K562 (cell line): ENCODE results near the gene ADGRD1. TPM values are rescaled to one million over a fixed set of nuclear protein-coding genes. Genes with fewer than 3 reads are reported as not detected.

Source experiments
- ATAC-seq: fragments of 200-7000 bp; cut with Tn5 transposase; 3 replicates; pipeline ENCODE4 v1.9.1; 2020; ENCODE audit warnings: moderate library complexity
- BruUV-seq: library from RNA; stranded (reverse); fragments of 400-500 nt; replicated peaks from 2 replicates; lab custom pipeline; 2021; lab: Mats Ljungman, UMichigan
- CTCF ChIA-PET: fragments of 300-600 bp; formaldehyde crosslinking; extraction: SDS; loops from one replicate; lab custom pipeline; 2021; ENCODE audit warnings: low intra/inter-chr PET ratio; lab: Yijun Ruan, JAX
- POLR2A ChIA-PET: fragments of 300-600, 350-650 bp; sonication (Branson Sonifier 250); formaldehyde crosslinking; extraction: SDS; loops from one replicate; lab custom pipeline; 2021; ENCODE audit warnings: antibody characterized with exemption, inconsistent platforms; lab: Yijun Ruan, JAX
- DNase-seq, 4 experiments: peaks; one replicate each; pipeline versions ENCODE4 v3.0.0 to v3.0.0-alpha.2; 2011 to 2018; ENCODE audit warnings: low spot score in 3 of 4, mixed read lengths in 3 of 4; ENCODE audit errors: extremely low read depth in 1 of 4
- FAIRE-seq: peaks from 2 replicates; lab custom pipeline; 2011; peaks lifted over from hg19 to GRCh38; lab: Jason Lieb, UNC
- H2AFZ ChIP-seq: 2 replicates; pipeline ENCODE4 v1.6.0; 2011; ENCODE audit warnings: low read depth, low read length, control low read depth, inconsistent platforms
- H3K27ac ChIP-seq: fragments of 200-600 bp; 3 replicates; pipeline ENCODE4 v1.8.0; 2011; ENCODE audit warnings: low read depth, mild to moderate bottlenecking, control low read depth, inconsistent platforms, low read length, moderate library complexity, mixed read lengths; ENCODE audit errors: extremely low read depth
- H3K27me3 ChIP-seq, 2 experiments: fragments of 300-600 bp in 1 of 2; 2 replicates in 1 of 2; 3 replicates in 1 of 2; pipeline versions ENCODE4 v1.6.0 to v1.8.0; 2011; ENCODE audit warnings: inconsistent platforms in 2 of 2, low read length in 2 of 2, mild to moderate bottlenecking in 1 of 2, mixed read lengths in 1 of 2, moderate library complexity in 1 of 2; ENCODE audit not compliant: control insufficient read depth in 2 of 2, insufficient read depth in 2 of 2
- H3K36me3 ChIP-seq: fragments of 300-600 bp; 3 replicates; pipeline ENCODE4 v1.8.0; 2011; ENCODE audit warnings: mild to moderate bottlenecking, low read length, inconsistent platforms; ENCODE audit not compliant: control insufficient read depth, insufficient read depth
- H3K4me1 ChIP-seq, 2 experiments: fragments of 200-600 bp in 1 of 2; replicated peaks in 1 of 2; 2 replicates in 1 of 2; 3 replicates in 1 of 2; pipeline versions ENCODE4 v1.5.1 to v1.8.0; 2011; ENCODE audit warnings: inconsistent platforms in 2 of 2, low read length in 2 of 2, mild to moderate bottlenecking in 1 of 2, mixed read lengths in 1 of 2, moderate library complexity in 1 of 2; ENCODE audit not compliant: control insufficient read depth in 2 of 2, insufficient read depth in 2 of 2
- H3K4me2 ChIP-seq: 2 replicates; pipeline ENCODE4 v1.6.1; 2011; ENCODE audit warnings: low read length, control low read depth, inconsistent platforms, mixed read lengths; ENCODE audit not compliant: insufficient read depth
- H3K4me3 ChIP-seq: fragments of 200-600 bp; sonication (generic), shearing (Covaris generic); 2 replicates; pipeline ENCODE4 v1.5.1; 2016; ENCODE audit warnings: control low read depth, inconsistent platforms
- H3K79me2 ChIP-seq: fragments of 200-600 bp; 3 replicates; pipeline ENCODE4 v1.8.0; 2011; ENCODE audit warnings: low read length, inconsistent platforms; ENCODE audit not compliant: control insufficient read depth, insufficient read depth
- H3K9ac ChIP-seq, 2 experiments: 2 replicates each; pipeline versions ENCODE4 v1.6.0 to v1.6.1; 2011; ENCODE audit warnings: low read depth in 2 of 2, low read length in 2 of 2, control low read depth in 1 of 2, inconsistent platforms in 1 of 2, mild to moderate bottlenecking in 1 of 2, mixed read lengths in 1 of 2; ENCODE audit not compliant: insufficient read depth in 1 of 2
- H3K9me1 ChIP-seq: one replicate; pipeline ENCODE4 v1.6.0; 2011; ENCODE audit warnings: inconsistent platforms, mild to moderate bottlenecking, low read length, moderate library complexity; ENCODE audit not compliant: control insufficient read depth, insufficient read depth
- H3K9me3 ChIP-seq: replicated peaks from 2 replicates; pipeline ENCODE4 v1.5.1; 2011; ENCODE audit warnings: low read depth, low read length, inconsistent platforms; ENCODE audit not compliant: control insufficient read depth, insufficient read depth
- H4K20me1 ChIP-seq: replicated peaks from 2 replicates; pipeline ENCODE4 v1.6.1; 2011; ENCODE audit warnings: low read length, inconsistent platforms, mixed read lengths; ENCODE audit not compliant: control insufficient read depth, insufficient read depth
- NFYB ChIP-seq: IDR thresholded peaks from 2 replicates; pipeline ENCODE4 v1.6.1; 2011; ENCODE audit warnings: mild to moderate bottlenecking, moderate library complexity; ENCODE audit not compliant: insufficient read length; ENCODE audit errors: extremely low read depth
- OTX1 ChIP-seq: fragments of 450-650 bp; formaldehyde crosslinking; IDR thresholded peaks from 2 replicates; pipeline ENCODE4 v1.4.0; 2022; ENCODE audit warnings: mild to moderate bottlenecking
- RAD21 ChIP-seq, 2 experiments: fragments of 250-450 bp in 1 of 2; fragments of 450-650 bp in 1 of 2; sonication (Bioruptor Pico) in 1 of 2; formaldehyde crosslinking in 1 of 2; IDR thresholded peaks in 1 of 2; conservative IDR thresholded peaks in 1 of 2; 2 replicates each; pipeline versions ENCODE4 v1.4.0 to v1.8.0; 2020 to 2022; ENCODE audit warnings: mild to moderate bottlenecking in 2 of 2, moderate library complexity in 1 of 2
- REST ChIP-seq, 2 experiments: fragments of 450-650 bp; formaldehyde crosslinking in 1 of 2; IDR thresholded peaks; 2 replicates each; pipeline versions ENCODE4 v1.4.0 to v1.6.1; 2014 to 2020; ENCODE audit warnings: mild to moderate bottlenecking in 2 of 2, borderline replicate concordance in 1 of 2, low read depth in 1 of 2
- SMC3 ChIP-seq: conservative IDR thresholded peaks from 2 replicates; pipeline ENCODE4 v1.6.1; 2011; ENCODE audit warnings: low read depth, low read length, improper control_type of control experiment; ENCODE audit not compliant: insufficient read depth
- WGBS: fragments of 100-300 bp; shearing (Covaris generic); methylation state at CpG from one replicate; pipeline ENCODE4 v1.1.6; 2016; ENCODE audit warnings: low coverage, mixed read lengths; ENCODE audit not compliant: insufficient coverage; ENCODE audit errors: missing lambda C conversion rate; 5-methylcytosine and 5-hydroxymethylcytosine counted together
- in situ Hi-C: fragments of 300-500 bp; cut with MboI; formaldehyde crosslinking; loops from 4 replicates; pipeline ENCODE4 v1.15.0; 2018; ENCODE audit warnings: inconsistent platforms, mixed read lengths
- intact Hi-C: fragments of 100-400 bp; cut with micrococcal nuclease; formaldehyde crosslinking; loops from 2 replicates; pipeline ENCODE4 v1.14.2; 2022
- polyA plus RNA-seq, 8 experiments: library from polyadenylated mRNA; depleted of rRNA in 4 of 8; stranded (reverse) in 5 of 8; unstranded in 3 of 8; fragments of >200 nt; fragmentation: Nextera tagmentation in 2 of 8; fragmentation: Illumina TruSeq in 1 of 8; extraction: Ambion mirVana in 2 of 8; extraction: Trizol in 1 of 8; gene quantifications; 2 replicates each; pipeline versions ENCODE4 v1.2.1 to v1.2.3, GENCODE V29; 2011 to 2014; ENCODE audit warnings: inconsistent platforms in 1 of 8, missing spikeins in 1 of 8
- total RNA-seq, 7 experiments: library from RNA; depleted of rRNA in 6 of 7; stranded (reverse); fragments of >200 nt in 6 of 7; fragmentation: Illumina TruSeq in 2 of 7; extraction: Trizol in 2 of 7; gene quantifications; 2 replicates each; pipeline versions ENCODE4 v1.2.1 to v1.2.3, GENCODE V29; 2011 to 2021; ENCODE audit warnings: low replicate concordance in 1 of 7
- TF ChIP-seq, protein P1 (sequence below): fragments of 450-650 bp; formaldehyde crosslinking; IDR thresholded peaks from 2 replicates; pipeline ENCODE4 v1.4.0; 2020; ENCODE audit warnings: mild to moderate bottlenecking, moderate library complexity
- TF ChIP-seq, protein P2 (sequence below), 3 experiments: IDR thresholded peaks in 2 of 3; conservative IDR thresholded peaks in 1 of 3; 2 replicates each; pipeline ENCODE4 v1.5.1; 2011 to 2012; ENCODE audit warnings: low read length in 3 of 3, mild to moderate bottlenecking in 3 of 3, control low read depth in 2 of 3, improper control_type of control experiment in 1 of 3, inconsistent platforms in 1 of 3, low read depth in 1 of 3, mixed read lengths in 1 of 3, moderate library complexity in 1 of 3; ENCODE audit not compliant: insufficient read depth in 2 of 3

The ADGRD1 gene
- total and polyA plus RNA-seq, 9 of the 15 experiments (the other 6 are each of a cell fraction or from before 2014, with no cell fraction given): 1.7 to 11.7 (median 3.3) TPM

DNA sequence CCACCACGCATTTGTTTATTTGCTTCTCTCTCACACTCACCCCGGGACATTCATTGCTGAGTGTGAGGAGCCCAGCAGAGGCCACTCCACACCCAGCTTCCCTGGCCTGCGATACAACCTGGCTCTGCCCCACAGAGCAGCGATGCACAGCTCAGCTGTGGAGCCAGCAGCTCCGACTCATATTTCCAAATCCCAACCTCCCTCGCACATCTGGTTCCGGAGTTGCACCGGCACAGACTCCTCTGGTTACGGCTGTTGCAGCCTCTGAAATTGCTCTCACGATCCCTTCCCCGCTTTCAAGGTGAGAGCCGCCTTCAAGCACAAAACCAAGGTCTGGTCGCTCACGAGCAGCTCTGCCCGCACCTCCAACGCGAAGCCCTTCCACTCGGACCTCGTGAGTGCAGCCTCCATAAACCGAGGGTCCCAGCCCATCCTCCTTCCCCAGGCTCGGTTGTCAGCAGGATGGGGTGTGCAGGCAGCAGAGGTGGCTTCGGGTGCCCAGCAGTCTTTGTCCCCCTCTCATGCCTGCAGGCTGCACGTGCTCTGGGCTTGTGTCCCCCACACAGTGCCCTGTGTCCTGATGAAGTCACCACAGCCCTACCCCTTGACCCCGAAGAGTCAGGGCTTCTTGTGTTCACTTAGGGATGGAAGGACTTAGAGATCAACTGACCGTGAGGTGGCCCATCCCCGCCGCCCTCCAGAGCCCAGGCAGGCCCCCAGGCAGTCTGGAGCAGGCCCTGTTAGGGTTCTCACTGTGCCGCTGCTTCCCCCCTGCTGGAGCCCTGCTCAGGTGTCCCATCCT lies 184.3 kb downstream of the ADGRD1 start:
- Histone ChIP-seq H3K79me2 (no peaks in the 10 kb centered on the region), H3K9me1 (no peaks in the 10 kb centered on the region), H3K27ac (no peak overlapping the region), H3K27me3 (peaks cover 0 to 51% of the 10 kb centered on the region in 2 experiments; a peak in 3 of 5 replicates), H3K4me1 (peaks cover 0 to 14% of the 10 kb centered on the region in 2 experiments; a peak in 1 of 5 replicates), H2AFZ (no peak overlapping the region), H3K9ac (peak overlapping the region in 1 of 2 experiments; percentile 36; a peak in 1 of 4 replicates), H3K9me3 (no peaks in the 10 kb centered on the region)
- DNase-seq (peak; percentile 20 to 46 (median 30)), ATAC-seq (peak; percentile 82)
- BruUV-seq: no TSS peak
- 25% methylated on average over 27 of the region's 28 CpGs for WGBS
- TF ChIP-seq SMC3 (0 out of 2 replicates have a peak, but pooled peaks have one; percentile 16), REST (IDR thresholded peaks at IDR 0.05; ENCODE audit: borderline replicate concordance) (peak; percentile 46; the same call in 1 of the 2 replicates), REST (CRISPR knock-in tag; IDR thresholded peaks at IDR 0.05; ENCODE audit: low read depth) (no peak), NFYB (no peak), RAD21 (CRISPR knock-in tag; conservative IDR thresholded peaks at IDR 0.05 in 1 of 2, IDR thresholded peaks at IDR 0.05 in 1 of 2) (peak in 1 of 2 experiments; percentile 43; a peak in 3 of 4 replicates), OTX1 (no peak)
- TF ChIP-seq, protein P1, sequence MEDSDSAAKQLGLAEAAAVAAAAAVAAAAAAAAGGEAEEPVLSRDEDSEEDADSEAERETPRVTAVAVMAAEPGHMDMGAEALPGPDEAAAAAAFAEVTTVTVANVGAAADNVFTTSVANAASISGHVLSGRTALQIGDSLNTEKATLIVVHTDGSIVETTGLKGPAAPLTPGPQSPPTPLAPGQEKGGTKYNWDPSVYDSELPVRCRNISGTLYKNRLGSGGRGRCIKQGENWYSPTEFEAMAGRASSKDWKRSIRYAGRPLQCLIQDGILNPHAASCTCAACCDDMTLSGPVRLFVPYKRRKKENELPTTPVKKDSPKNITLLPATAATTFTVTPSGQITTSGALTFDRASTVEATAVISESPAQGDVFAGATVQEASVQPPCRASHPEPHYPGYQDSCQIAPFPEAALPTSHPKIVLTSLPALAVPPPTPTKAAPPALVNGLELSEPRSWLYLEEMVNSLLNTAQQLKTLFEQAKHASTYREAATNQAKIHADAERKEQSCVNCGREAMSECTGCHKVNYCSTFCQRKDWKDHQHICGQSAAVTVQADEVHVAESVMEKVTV (CRISPR knock-in tag): 0 out of 2 replicates have a peak, but pooled peaks have one; percentile 14
- TF ChIP-seq, protein P2, sequence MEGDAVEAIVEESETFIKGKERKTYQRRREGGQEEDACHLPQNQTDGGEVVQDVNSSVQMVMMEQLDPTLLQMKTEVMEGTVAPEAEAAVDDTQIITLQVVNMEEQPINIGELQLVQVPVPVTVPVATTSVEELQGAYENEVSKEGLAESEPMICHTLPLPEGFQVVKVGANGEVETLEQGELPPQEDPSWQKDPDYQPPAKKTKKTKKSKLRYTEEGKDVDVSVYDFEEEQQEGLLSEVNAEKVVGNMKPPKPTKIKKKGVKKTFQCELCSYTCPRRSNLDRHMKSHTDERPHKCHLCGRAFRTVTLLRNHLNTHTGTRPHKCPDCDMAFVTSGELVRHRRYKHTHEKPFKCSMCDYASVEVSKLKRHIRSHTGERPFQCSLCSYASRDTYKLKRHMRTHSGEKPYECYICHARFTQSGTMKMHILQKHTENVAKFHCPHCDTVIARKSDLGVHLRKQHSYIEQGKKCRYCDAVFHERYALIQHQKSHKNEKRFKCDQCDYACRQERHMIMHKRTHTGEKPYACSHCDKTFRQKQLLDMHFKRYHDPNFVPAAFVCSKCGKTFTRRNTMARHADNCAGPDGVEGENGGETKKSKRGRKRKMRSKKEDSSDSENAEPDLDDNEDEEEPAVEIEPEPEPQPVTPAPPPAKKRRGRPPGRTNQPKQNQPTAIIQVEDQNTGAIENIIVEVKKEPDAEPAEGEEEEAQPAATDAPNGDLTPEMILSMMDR (IDR thresholded peaks at IDR 0.05 in 2 of 3, conservative IDR thresholded peaks at IDR 0.05 in 1 of 3; ENCODE audit: insufficient read depth in 2 of 3, low read depth in 1 of 3, low read length in 3 of 3): peak; percentile 18 to 49 (median 19); a peak in 2 of 6 replicates
- TF ChIP-seq, all 486 proteins: peak for 5
- in situ Hi-C loops: no loop called here
- Histone ChIP-seq H3K4me2 (no peak overlapping the region), H3K36me3 (no peaks in the 10 kb centered on the region), H3K4me3 (no peak overlapping the region), H4K20me1 (no peaks in the 10 kb centered on the region; the same call in 1 of the 2 replicates)
- intact Hi-C loops: no loop called here
- ChIA-PET CTCF (no interaction called here), POLR2A (no interaction called here)
- FAIRE-seq: no peak
